Endothelial cell of umbilical vein (primary cell): Measurements from ENCODE around the gene KRTAP10-6. TPM values are rescaled to one million over a fixed set of nuclear protein-coding genes. Genes with fewer than 3 reads are reported as not detected.

Experiments
- BruUV-seq: library from RNA; stranded (reverse); fragments of 400-500 nt; replicated peaks from 2 replicates; lab custom pipeline; 2021; lab: Mats Ljungman, UMichigan
- CTCF ChIA-PET: fragments of 300-600, 350-600 bp; sonication (Branson Sonifier 250); formaldehyde crosslinking; loops from one replicate; lab custom pipeline; 2021; ENCODE audit warnings: antibody characterized with exemption, inconsistent platforms; lab: Charles Lee
- POLR2A ChIA-PET: fragments of 300-600, 350-600 bp; sonication (Branson Sonifier 250); formaldehyde crosslinking; loops from one replicate; lab custom pipeline; 2021; ENCODE audit warnings: antibody characterized with exemption, inconsistent platforms; lab: Charles Lee
- DNase-seq: peaks from one replicate; pipeline ENCODE4 v3.0.0-alpha.2; 2011; ENCODE audit warnings: low read depth, low spot score
- FAIRE-seq: peaks from 2 replicates; lab custom pipeline; 2011; peaks lifted over from hg19 to GRCh38; lab: Jason Lieb, UNC
- H2AFZ ChIP-seq: 2 replicates; pipeline ENCODE4 v1.6.0; 2012; ENCODE audit warnings: low read depth, low read length, control low read depth, inconsistent platforms
- H3K27ac ChIP-seq: 2 replicates; pipeline ENCODE4 v1.5.1; 2011; ENCODE audit warnings: low read depth, mild to moderate bottlenecking, control low read depth, low read length, moderate library complexity; ENCODE audit not compliant: insufficient read depth
- H3K27me3 ChIP-seq, 2 experiments: 2 replicates each; pipeline versions ENCODE4 v1.6.0 to v1.6.1; 2011; ENCODE audit warnings: low read length in 2 of 2, mixed read lengths in 1 of 2; ENCODE audit not compliant: control insufficient read depth in 2 of 2, insufficient read depth in 2 of 2
- H3K36me3 ChIP-seq, 2 experiments: 2 replicates in 1 of 2; 3 replicates in 1 of 2; pipeline ENCODE4 v1.5.1; 2011; ENCODE audit warnings: low read length in 2 of 2, mild to moderate bottlenecking in 1 of 2, moderate library complexity in 1 of 2; ENCODE audit not compliant: control insufficient read depth in 2 of 2, insufficient read depth in 2 of 2; ENCODE audit errors: extremely low read depth in 1 of 2
- H3K4me1 ChIP-seq: 3 replicates; pipeline ENCODE4 v1.5.1; 2011; ENCODE audit warnings: mild to moderate bottlenecking, low read length; ENCODE audit not compliant: control insufficient read depth, insufficient read depth; ENCODE audit errors: extremely low read depth
- H3K4me2 ChIP-seq: 2 replicates; pipeline ENCODE4 v1.6.1; 2011; ENCODE audit warnings: low read length, control low read depth, mixed read lengths; ENCODE audit not compliant: insufficient read depth
- H3K4me3 ChIP-seq, 3 experiments: fragments of 200-600 bp in 1 of 3; sonication (generic), shearing (Covaris generic) in 1 of 3; replicated peaks in 1 of 3; 2 replicates each; pipeline ENCODE4 v1.5.1; 2011 to 2016; ENCODE audit warnings: control low read depth in 3 of 3, low read length in 3 of 3, mild to moderate bottlenecking in 2 of 3, inconsistent platforms in 1 of 3, low read depth in 1 of 3, moderate library complexity in 1 of 3; ENCODE audit not compliant: insufficient read depth in 1 of 3
- H3K79me2 ChIP-seq: 2 replicates; pipeline ENCODE4 v1.6.0; 2012; ENCODE audit warnings: low read length, inconsistent platforms; ENCODE audit not compliant: control insufficient read depth, insufficient read depth
- H3K9ac ChIP-seq: replicated peaks from 2 replicates; pipeline ENCODE3; 2011; ENCODE audit warnings: low read length, control low read depth; ENCODE audit not compliant: insufficient read depth; ENCODE audit errors: extremely low read depth
- H3K9me1 ChIP-seq: replicated peaks from 3 replicates; pipeline ENCODE4 v1.6.0; 2011; ENCODE audit warnings: mild to moderate bottlenecking, low read length; ENCODE audit not compliant: control insufficient read depth, insufficient read depth; ENCODE audit errors: extremely low read depth
- H3K9me3 ChIP-seq: replicated peaks from 2 replicates; pipeline ENCODE4 v1.5.1; 2012; ENCODE audit warnings: low read length, inconsistent platforms; ENCODE audit not compliant: control insufficient read depth, insufficient read depth
- H4K20me1 ChIP-seq: replicated peaks from 2 replicates; pipeline ENCODE3; 2011; ENCODE audit warnings: mild to moderate bottlenecking, low read length; ENCODE audit not compliant: control insufficient read depth, insufficient read depth; ENCODE audit errors: extremely low read depth
- CTCF ChIP-seq, 2 donors: IDR thresholded peaks; 1 replicate in 1 of 2; 2 replicates in 1 of 2; pipeline ENCODE4 v1.5.1; 2011; ENCODE audit warnings: low read length in 2 of 2, mild to moderate bottlenecking in 2 of 2, moderate library complexity in 2 of 2, control low read depth in 1 of 2, inconsistent platforms in 1 of 2, low read depth in 1 of 2; ENCODE audit not compliant: insufficient read depth in 1 of 2; ENCODE audit errors: extremely low read depth in 1 of 2
- EZH2 ChIP-seq: IDR thresholded peaks from 2 replicates; pipeline ENCODE4 v1.6.1; 2012; ENCODE audit warnings: borderline replicate concordance, low read depth, mild to moderate bottlenecking, moderate library complexity, low read length, inconsistent platforms; ENCODE audit not compliant: severe bottlenecking
- FOS ChIP-seq: IDR thresholded peaks from 2 replicates; pipeline ENCODE4 v1.6.1; 2011; ENCODE audit warnings: mild to moderate bottlenecking, low read length, moderate library complexity, borderline replicate concordance; ENCODE audit not compliant: insufficient read depth
- GATA2 ChIP-seq: IDR thresholded peaks from 2 replicates; pipeline ENCODE4 v1.7.0; 2011; ENCODE audit warnings: low read depth, mild to moderate bottlenecking, moderate library complexity, mixed read lengths, low read length; ENCODE audit not compliant: insufficient read length, insufficient read depth
- JUN ChIP-seq: IDR thresholded peaks from 2 replicates; pipeline ENCODE4 v1.6.1; 2011; ENCODE audit warnings: borderline replicate concordance, low read depth; ENCODE audit not compliant: insufficient read length, insufficient read depth
- MAX ChIP-seq: IDR thresholded peaks from 2 replicates; pipeline ENCODE4 v1.6.1; 2011; ENCODE audit not compliant: insufficient read depth, insufficient read length
- MYC ChIP-seq: IDR thresholded peaks from one replicate; pipeline ENCODE4 v1.6.1; 2011; ENCODE audit warnings: mild to moderate bottlenecking, low read depth, low read length
- POLR2A ChIP-seq: IDR thresholded peaks from 2 replicates; pipeline ENCODE4 v1.6.1; 2012; ENCODE audit warnings: low read depth, mild to moderate bottlenecking, control low read depth, low read length
- POLR2AphosphoS5 ChIP-seq: IDR thresholded peaks from 2 replicates; pipeline ENCODE4 v1.6.1; 2012; ENCODE audit warnings: low read depth, mild to moderate bottlenecking, control low read depth, low read length, moderate library complexity; ENCODE audit not compliant: insufficient read depth
- dilution Hi-C: fragments of 300-500 bp; cut with MboI; formaldehyde crosslinking; loops from one replicate; pipeline ENCODE4 v1.15.0; 2019; ENCODE audit warnings: low sequenced_read_pairs; ENCODE audit not compliant: extremely low pct_ligation_motif_present
- intact Hi-C: fragments of 100-400 bp; cut with micrococcal nuclease; formaldehyde crosslinking; loops from one replicate; pipeline ENCODE4 v1.10.0; 2022
- polyA plus RNA-seq, 4 experiments: library from polyadenylated mRNA; depleted of rRNA in 3 of 4; stranded (reverse) in 3 of 4; unstranded in 1 of 4; fragments of >200 nt; gene quantifications; 2 replicates each; pipeline versions ENCODE4 v1.2.1 to v1.2.3, GENCODE V29; 2011 to 2012; ENCODE audit warnings: missing spikeins in 1 of 4
- total RNA-seq: library from RNA; stranded (reverse); gene quantifications from 2 replicates; pipeline ENCODE4 v1.2.3, GENCODE V29; 2021

Gene KRTAP10-6
- total and polyA plus RNA-seq, 2 donors (not counting 3 experiments of a cell fraction or from before 2014, with no cell fraction given): not detected

GRCh38 chr21:44636209-44637017, 44.1 kb upstream of the KRTAP10-6 start:
- ChIA-PET CTCF (no interaction called here), POLR2A (no interaction called here)
- dilution Hi-C loops: no loop called here
- Histone ChIP-seq H3K9ac (no peak overlapping the region), H3K4me1 (no peaks in the 10 kb centered on the region), H3K4me2 (no peak overlapping the region), H3K27ac (no peak overlapping the region), H3K9me1 (no peaks in the 10 kb centered on the region), H4K20me1 (no peaks in the 10 kb centered on the region), H3K9me3 (no peaks in the 10 kb centered on the region), H3K27me3 (no peaks in the 10 kb centered on the region), H3K4me3 (no peak overlapping the region), H2AFZ (no peak overlapping the region), H3K79me2 (no peaks in the 10 kb centered on the region), H3K36me3 (no peaks in the 10 kb centered on the region)
- intact Hi-C loops: no loop called here
- FAIRE-seq: no peak
- BruUV-seq: no TSS peak
- DNase-seq: no peak
- no peak for TF ChIP-seq POLR2AphosphoS5
- TF ChIP-seq EZH2: no peak
- no peak for TF ChIP-seq MAX
- TF ChIP-seq FOS: no peak
- TF ChIP-seq GATA2: no peak
- TF ChIP-seq CTCF (IDR thresholded peaks at IDR 0.05; ENCODE audit: extremely low read depth in 1 of 2, insufficient read depth in 1 of 2, low read depth in 1 of 2, low read length in 2 of 2): no peak
- no peak for TF ChIP-seq JUN
- TF ChIP-seq MYC: no peak
- TF ChIP-seq POLR2A: no peak
